Suprapubic skin (tissue), 4 donors: ENCODE data around the gene C1orf50.

Source experiments
- EP300 ChIP-seq: sonication (generic); formaldehyde crosslinking; IDR thresholded peaks from one replicate; pipeline ENCODE4 v1.6.1; 2017; ENCODE audit warnings: antibody characterized with exemption
- POLR2A ChIP-seq, 2 donors: fragments of 450-650 bp; IDR thresholded peaks; one replicate each; pipeline ENCODE4 v1.6.1; 2017; ENCODE audit warnings: antibody characterized with exemption in 2 of 2, mild to moderate bottlenecking in 2 of 2, moderate library complexity in 2 of 2
- POLR2AphosphoS5 ChIP-seq, 3 donors: sonication (generic); formaldehyde crosslinking; IDR thresholded peaks; one replicate each; pipeline ENCODE4 v1.6.1; 2017; ENCODE audit warnings: antibody characterized with exemption in 3 of 3
- TF ChIP-seq, protein P1 (sequence below), 2 donors: fragments of 200-600 bp in 1 of 2; fragments of 450-650 bp in 1 of 2; sonication (generic) in 1 of 2; IDR thresholded peaks; one replicate each; pipeline ENCODE4 v1.5.1; 2016 to 2019; ENCODE audit warnings: antibody characterized with exemption in 2 of 2, mild to moderate bottlenecking in 1 of 2, moderate library complexity in 1 of 2

DNA sequence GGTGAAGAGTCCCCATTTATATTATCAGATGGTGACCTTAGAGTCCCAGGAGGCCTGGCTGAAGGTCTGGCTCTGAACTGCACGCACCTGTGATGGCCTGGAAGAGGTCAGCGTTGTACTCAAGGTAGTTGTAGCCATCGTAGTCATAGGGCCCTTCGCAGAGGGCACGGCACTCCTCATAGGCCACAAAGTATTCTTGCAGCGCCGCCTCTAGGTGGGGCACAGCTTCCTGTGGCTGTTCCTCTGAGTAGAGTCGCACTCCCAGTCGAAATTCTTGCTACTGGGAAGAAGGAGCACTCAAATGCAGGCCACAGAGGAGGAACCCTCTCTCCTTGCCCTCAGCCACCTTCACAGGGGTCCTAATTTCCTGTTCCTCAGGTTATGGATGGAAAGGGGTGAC lies 7.9 kb upstream of the C1orf50 start:
- TF ChIP-seq POLR2A (IDR thresholded peaks at IDR 0.05) (no peak), POLR2AphosphoS5 (IDR thresholded peaks at IDR 0.05) (no peak), EP300 (no peak)
- TF ChIP-seq, protein P1, sequence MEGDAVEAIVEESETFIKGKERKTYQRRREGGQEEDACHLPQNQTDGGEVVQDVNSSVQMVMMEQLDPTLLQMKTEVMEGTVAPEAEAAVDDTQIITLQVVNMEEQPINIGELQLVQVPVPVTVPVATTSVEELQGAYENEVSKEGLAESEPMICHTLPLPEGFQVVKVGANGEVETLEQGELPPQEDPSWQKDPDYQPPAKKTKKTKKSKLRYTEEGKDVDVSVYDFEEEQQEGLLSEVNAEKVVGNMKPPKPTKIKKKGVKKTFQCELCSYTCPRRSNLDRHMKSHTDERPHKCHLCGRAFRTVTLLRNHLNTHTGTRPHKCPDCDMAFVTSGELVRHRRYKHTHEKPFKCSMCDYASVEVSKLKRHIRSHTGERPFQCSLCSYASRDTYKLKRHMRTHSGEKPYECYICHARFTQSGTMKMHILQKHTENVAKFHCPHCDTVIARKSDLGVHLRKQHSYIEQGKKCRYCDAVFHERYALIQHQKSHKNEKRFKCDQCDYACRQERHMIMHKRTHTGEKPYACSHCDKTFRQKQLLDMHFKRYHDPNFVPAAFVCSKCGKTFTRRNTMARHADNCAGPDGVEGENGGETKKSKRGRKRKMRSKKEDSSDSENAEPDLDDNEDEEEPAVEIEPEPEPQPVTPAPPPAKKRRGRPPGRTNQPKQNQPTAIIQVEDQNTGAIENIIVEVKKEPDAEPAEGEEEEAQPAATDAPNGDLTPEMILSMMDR (IDR thresholded peaks at IDR 0.05): no peak
